Left lung (tissue), 10 donors: ENCODE data around the gene STIM1. TPM values are rescaled to one million over a fixed set of nuclear protein-coding genes. Genes with fewer than 3 reads are reported as not detected.

Experiments
- ATAC-seq: fragments of 200-7000 bp; cut with Tn5 transposase; one replicate; pipeline ENCODE4 v1.9.1; 2020; ENCODE audit warnings: moderate library complexity
- DNase-seq, 4 donors: peaks; one replicate each; pipeline ENCODE4 v3.0.0-alpha.2; 2013 to 2020
- H3K27ac ChIP-seq, 2 donors: fragments of 200-600 bp; sonication (generic) in 1 of 2; one replicate each; pipeline versions ENCODE4 v1.5.0 to v1.8.0; 2020 to 2021
- H3K27me3 ChIP-seq, 2 donors: fragments of 200-600 bp; sonication (generic) in 1 of 2; one replicate each; pipeline versions ENCODE4 v1.5.0 to v1.8.0; 2020 to 2021
- H3K36me3 ChIP-seq, 2 donors: fragments of 200-600 bp; sonication (generic) in 1 of 2; one replicate each; pipeline versions ENCODE4 v1.5.0 to v1.8.0; 2020 to 2021
- H3K4me1 ChIP-seq, 2 donors: fragments of 200-600 bp; one replicate each; pipeline ENCODE4 v1.8.0; 2021
- H3K4me3 ChIP-seq, 2 donors: fragments of 200-600 bp; sonication (generic) in 1 of 2; one replicate each; pipeline versions ENCODE4 v1.5.0 to v1.8.0; 2020 to 2021; ENCODE audit warnings: mild to moderate bottlenecking in 1 of 2
- H3K9me3 ChIP-seq, 2 donors: fragments of 200-600 bp; sonication (generic) in 1 of 2; one replicate each; pipeline versions ENCODE4 v1.5.0 to v1.8.0; 2020 to 2021
- CTCF ChIP-seq, 2 donors: fragments of 200-600 bp; sonication (generic) in 1 of 2; IDR thresholded peaks; one replicate each; pipeline versions ENCODE4 v1.5.0 to v1.8.0; 2021; ENCODE audit warnings: antibody characterized with exemption in 2 of 2
- intact Hi-C, 2 donors: fragments of 100-400 bp; cut with DNase I; formaldehyde crosslinking; loops; one replicate each; pipeline versions ENCODE4 v1.11.2 to v1.14.2; 2022
- polyA plus RNA-seq, 6 donors: library from polyadenylated mRNA; unstranded; fragments of 120-200 nt; gene quantifications; one replicate each; pipeline ENCODE4 v1.2.1, GENCODE V29; 2013; ENCODE audit not compliant: insufficient read length in 6 of 6
- total RNA-seq, 2 donors: library from RNA; stranded (reverse); fragmentation: NEBNext Ultra II Directional; extraction: Animal tissue kit (Norgen Biotek cat#: 25700); gene quantifications; one replicate each; pipeline ENCODE4 v1.2.1, GENCODE V29; 2021
- donor health status: DM: no; HTN: yes; CAD: no.
- donor health status: DM: no; HTN: no; CAD: no.

Gene STIM1
- total and polyA plus RNA-seq, 8 donors: 38.9 to 56.0 (median 49.8) TPM

- intact Hi-C loops: no loop called here
- DNase-seq (no peak), ATAC-seq (no peak)
Measured at GRCh38 chr11:3956748-3957147, 101.3 kb downstream of the STIM1 start.

GRCh38 chr11:3957437-3957836 lies 102.0 kb downstream of the STIM1 start:
- ATAC-seq (no peak), DNase-seq (no peak)
- Histone ChIP-seq H3K36me3 (no peaks in the 10 kb centered on the region), H3K27me3 (no peaks in the 10 kb centered on the region), H3K27ac (no peak overlapping the region), H3K9me3 (no peaks in the 10 kb centered on the region), H3K4me3 (no peak overlapping the region), H3K4me1 (peaks cover 0 to 6% of the 10 kb centered on the region in 2 donors)
- no peak for TF ChIP-seq CTCF (IDR thresholded peaks at IDR 0.05)
- intact Hi-C loops: no loop called here

More at GRCh38 chr11:3956748-3957147, 101.3 kb downstream of the STIM1 start:
- Histone ChIP-seq H3K36me3 (no peaks in the 10 kb centered on the region), H3K4me3 (no peak overlapping the region), H3K4me1 (peaks cover 0 to 8% of the 10 kb centered on the region in 2 donors), H3K27me3 (no peaks in the 10 kb centered on the region), H3K9me3 (no peaks in the 10 kb centered on the region), H3K27ac (no peak overlapping the region)
- TF ChIP-seq CTCF (IDR thresholded peaks at IDR 0.05): no peak

- ATAC-seq: no peak
- no peaks in the 10 kb centered on the region for H3K27me3 ChIP-seq
- no peaks in the 10 kb centered on the region for H3K9me3 ChIP-seq
- no peak overlapping the region for H3K4me3 ChIP-seq
- H3K27ac ChIP-seq: no peak overlapping the region
- no peaks in the 10 kb centered on the region for H3K36me3 ChIP-seq
- peaks cover 0 to 6% of the 10 kb centered on the region in 2 donors for H3K4me1 ChIP-seq
- TF ChIP-seq CTCF (IDR thresholded peaks at IDR 0.05): no peak
- intact Hi-C loops: no loop called here
- DNase-seq: no peak
Measured at GRCh38 chr11:3958281-3958680, 102.8 kb downstream of the STIM1 start.

- Histone ChIP-seq H3K36me3 (no peaks in the 10 kb centered on the region), H3K4me1 (peaks cover 0 to 6% of the 10 kb centered on the region in 2 donors), H3K9me3 (no peaks in the 10 kb centered on the region), H3K4me3 (no peak overlapping the region), H3K27me3 (no peaks in the 10 kb centered on the region), H3K27ac (no peak overlapping the region)
- no peak for DNase-seq
- peak; percentile 57 for ATAC-seq
- TF ChIP-seq CTCF (IDR thresholded peaks at IDR 0.05): no peak
- intact Hi-C loops: no loop called here
Measured at GRCh38 chr11:3959015-3959902, 103.8 kb downstream of the STIM1 start.

GRCh38 chr11:3959903-3960265 lies 104.4 kb downstream of the STIM1 start:
- Histone ChIP-seq H3K4me3 (no peak overlapping the region), H3K27ac (no peak overlapping the region), H3K4me1 (peaks cover 0 to 6% of the 10 kb centered on the region in 2 donors), H3K36me3 (no peaks in the 10 kb centered on the region), H3K9me3 (no peaks in the 10 kb centered on the region), H3K27me3 (no peaks in the 10 kb centered on the region)
- ATAC-seq: no peak
- intact Hi-C loops: no loop called here
- TF ChIP-seq CTCF (IDR thresholded peaks at IDR 0.05): no peak
- no peak for DNase-seq
